ENCODE results near the gene STON1. TPM values are rescaled to one million over a fixed set of nuclear protein-coding genes. Genes with fewer than 3 reads are reported as not detected.
A peak's percentile ranks its signal among the peaks of the same experiment; 100 is the strongest.
"Not testable (repeated sequence)": the region's sequence is repeated elsewhere in the genome, so short reads cannot be mapped to it uniquely, and the experiment has no call there.

Gene STON1
- total RNA-seq, 1 experiment from 2014 or later, result 3.7 TPM

DNA sequence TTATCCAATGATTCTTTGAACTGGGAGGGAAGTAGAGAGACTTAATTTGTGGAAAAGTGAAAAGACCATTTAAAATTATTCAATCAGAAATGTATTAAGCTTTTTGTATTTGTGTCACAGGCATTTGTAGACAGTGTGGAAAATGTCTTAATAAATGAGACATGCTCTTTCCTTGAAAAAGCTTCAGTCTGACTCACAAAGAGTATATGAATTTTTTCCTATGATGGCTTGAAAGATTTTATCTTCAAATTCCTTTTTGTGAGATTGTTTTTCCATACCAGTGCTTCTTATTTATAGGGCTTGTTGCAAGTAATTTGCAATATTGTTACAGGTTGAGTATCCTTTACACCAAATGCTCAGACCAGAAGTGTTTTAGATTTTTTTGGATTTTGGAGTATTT is 39.5 kb downstream of the STON1 start:
- no peak for DNase-seq (ENCODE audit: low read depth)

DNA sequence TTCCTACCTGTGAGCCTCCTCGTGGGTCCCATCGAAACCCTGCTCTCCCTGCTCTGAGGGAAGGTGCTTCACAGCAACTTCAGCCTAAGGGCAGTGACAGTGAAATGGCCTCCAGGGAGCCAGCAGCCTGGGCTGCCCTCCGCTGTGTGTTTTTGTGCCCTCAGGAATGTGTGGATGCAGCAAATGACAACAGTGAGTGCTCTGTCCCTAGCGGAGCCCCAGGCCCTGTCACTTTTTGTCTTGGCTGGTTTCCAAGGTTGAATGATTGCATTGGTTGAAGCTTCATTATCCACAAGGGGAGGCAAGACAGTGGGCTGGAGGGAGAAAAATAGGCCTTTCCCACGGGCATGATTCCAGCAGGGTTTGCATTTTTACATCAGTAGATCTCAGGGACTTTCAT is 42.9 kb downstream of the STON1 start:
- DNase-seq (ENCODE audit: low read depth), result peak; percentile 2

- no peak for DNase-seq (ENCODE audit: low read depth)
Observed at GRCh38 chr2:48574353-48575287, 44.7 kb downstream of the STON1 start.

GRCh38 chr2:48578313-48578712 is 48.4 kb downstream of the STON1 start:
- DNase-seq (ENCODE audit: low read depth), result no peak

- DNase-seq (ENCODE audit: low read depth), result no peak
Observed at GRCh38 chr2:48583961-48584360, 54.0 kb downstream of the STON1 start.

DNA sequence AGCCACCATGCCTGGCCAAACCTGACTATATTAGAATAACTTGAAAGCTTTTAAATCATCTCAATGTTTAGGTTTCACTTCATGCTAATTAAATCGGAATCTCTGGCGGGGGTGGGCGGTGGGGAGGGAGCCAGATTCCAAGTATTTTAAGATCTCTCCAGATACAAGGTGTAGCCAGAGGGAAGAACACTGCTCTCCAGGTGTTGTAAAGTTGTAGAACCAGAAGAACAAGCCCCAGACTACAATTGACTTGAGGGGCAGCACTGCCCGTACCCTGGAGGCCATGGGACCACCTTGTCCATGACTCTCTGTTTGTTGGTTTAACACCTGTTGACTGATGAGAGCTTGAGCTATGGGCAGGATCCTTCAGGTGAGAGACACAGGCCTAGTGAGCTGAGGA is 54.6 kb downstream of the STON1 start:
- DNase-seq (ENCODE audit: low read depth), result no peak

- DNase-seq (ENCODE audit: low read depth), result no peak
Observed at GRCh38 chr2:48586433-48586832, 56.5 kb downstream of the STON1 start.

GRCh38 chr2:48587560-48587959 is 57.6 kb downstream of the STON1 start:
- DNase-seq (ENCODE audit: low read depth), result no peak

- no peak for DNase-seq (ENCODE audit: low read depth)
Observed at GRCh38 chr2:48587961-48588360, 58.0 kb downstream of the STON1 start.

DNA sequence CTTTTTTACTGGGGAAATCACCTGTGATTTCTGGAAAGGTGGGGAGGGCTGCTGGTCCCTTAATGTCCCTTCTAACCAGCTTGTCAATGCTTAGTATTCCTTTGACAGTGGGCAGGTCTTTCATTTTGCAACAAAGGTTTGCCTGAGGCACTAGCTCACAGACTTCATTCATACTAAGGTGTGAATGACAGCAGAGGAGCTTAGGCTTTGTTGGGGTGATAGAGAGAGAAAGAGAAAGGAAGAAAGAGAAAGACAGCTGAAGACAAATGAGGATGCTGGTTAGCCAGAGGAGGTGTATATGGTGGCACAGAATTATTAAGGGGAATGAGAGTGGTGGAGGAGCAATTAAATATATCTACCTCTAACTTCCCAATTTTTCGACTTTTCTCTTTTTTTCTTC is 58.8 kb downstream of the STON1 start:
- DNase-seq (ENCODE audit: low read depth), result no peak

DNA sequence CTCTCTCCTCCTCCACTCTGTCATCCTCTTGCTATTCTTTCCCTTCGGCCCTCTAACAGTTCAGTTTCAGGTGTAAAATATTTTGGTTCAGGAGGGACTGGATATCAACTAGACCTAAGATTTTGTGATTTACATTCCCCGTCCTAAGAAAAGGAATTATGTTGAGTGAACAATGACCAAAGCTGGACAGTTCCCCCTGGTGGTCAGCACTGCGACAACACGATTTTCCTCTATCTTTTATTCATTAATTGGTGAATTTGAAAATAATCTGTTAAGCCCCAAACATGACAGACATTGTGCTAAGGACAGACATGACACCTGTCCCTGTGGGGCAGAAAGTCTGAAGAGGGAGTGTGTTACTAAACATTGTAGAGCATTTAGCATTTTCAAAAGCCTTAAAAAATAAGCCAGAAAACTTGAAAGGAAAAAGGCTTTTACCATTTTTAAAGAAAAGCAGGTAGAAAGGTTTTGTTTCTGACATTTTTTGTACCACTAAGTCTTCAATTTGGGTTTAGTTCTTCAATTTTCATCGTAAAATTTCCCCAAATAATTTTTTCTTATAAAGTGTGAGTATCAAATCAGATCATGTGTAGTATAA is 59.3 kb downstream of the STON1 start:
- DNase-seq (ENCODE audit: low read depth), result peak; percentile 40

GRCh38 chr2:48590017-48590416 is 60.1 kb downstream of the STON1 start:
- DNase-seq (ENCODE audit: low read depth), result no peak

GRCh38 chr2:48592067-48592466 is 62.1 kb downstream of the STON1 start:
- no peak for DNase-seq (ENCODE audit: low read depth)

- not testable (repeated sequence) for DNase-seq (ENCODE audit: low read depth)
Observed at GRCh38 chr2:48596751-48597150, 66.8 kb downstream of the STON1 start.

GRCh38 chr2:48597492-48597891 is 67.5 kb downstream of the STON1 start:
- no peak for DNase-seq (ENCODE audit: low read depth)

GRCh38 chr2:48600204-48600813 is 70.4 kb downstream of the STON1 start:
- DNase-seq (ENCODE audit: low read depth), result peak; percentile 47

- DNase-seq (ENCODE audit: low read depth), result peak; percentile 39
Observed at GRCh38 chr2:48600917-48601316, 71.0 kb downstream of the STON1 start.

DNA sequence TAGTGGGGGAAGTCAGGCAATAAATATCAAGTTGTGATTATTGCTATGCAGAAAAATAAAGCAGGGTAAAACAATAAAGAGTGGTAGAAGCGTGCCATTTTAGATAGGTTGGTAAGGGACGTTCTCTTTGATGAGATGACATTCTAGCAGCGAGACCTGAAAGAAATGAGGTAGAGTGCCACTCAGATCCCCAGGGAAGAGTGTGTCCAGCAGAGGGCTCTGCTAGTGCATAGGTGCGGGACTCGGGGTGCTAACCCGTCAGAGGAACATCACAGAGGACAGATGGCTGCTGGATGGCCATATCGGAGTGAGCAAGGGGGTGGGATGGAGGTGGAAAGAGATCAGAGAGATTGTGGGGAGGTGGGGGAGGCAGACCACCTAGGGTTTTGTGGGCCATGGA is 71.4 kb downstream of the STON1 start:
- peak; percentile 28 for DNase-seq (ENCODE audit: low read depth)

DNA sequence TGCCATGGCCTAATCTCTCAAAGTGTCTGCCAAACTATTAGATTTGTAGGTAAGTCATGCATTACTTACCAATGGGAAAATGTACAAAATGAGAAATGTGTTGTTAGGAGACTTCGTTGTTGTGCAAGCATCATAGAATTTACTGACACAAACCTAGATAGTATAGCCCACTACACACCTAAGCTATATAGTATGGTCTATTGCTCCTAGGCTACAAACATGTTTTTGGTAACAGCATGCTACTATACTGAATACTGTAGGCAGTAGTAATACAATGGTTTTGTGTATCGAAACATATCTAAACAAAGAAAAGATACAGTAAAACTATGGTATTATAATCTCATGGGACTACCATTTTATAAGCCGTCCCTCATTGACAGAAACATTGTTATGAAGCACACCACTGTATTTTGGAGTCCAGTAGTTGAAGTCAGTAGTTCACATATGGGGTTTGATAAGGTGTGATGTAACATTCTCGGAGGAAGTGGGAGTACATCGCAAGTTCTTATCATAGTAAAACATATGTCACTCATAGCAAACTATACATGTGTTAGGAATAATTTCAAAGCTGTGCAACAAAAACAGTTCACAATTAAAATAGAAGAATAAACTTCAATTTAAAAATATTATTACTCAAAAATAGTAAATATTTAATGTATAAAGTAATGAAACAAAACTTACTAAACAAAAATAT is 75.7 kb downstream of the STON1 start:
- DNase-seq (ENCODE audit: low read depth), result no peak

DNA sequence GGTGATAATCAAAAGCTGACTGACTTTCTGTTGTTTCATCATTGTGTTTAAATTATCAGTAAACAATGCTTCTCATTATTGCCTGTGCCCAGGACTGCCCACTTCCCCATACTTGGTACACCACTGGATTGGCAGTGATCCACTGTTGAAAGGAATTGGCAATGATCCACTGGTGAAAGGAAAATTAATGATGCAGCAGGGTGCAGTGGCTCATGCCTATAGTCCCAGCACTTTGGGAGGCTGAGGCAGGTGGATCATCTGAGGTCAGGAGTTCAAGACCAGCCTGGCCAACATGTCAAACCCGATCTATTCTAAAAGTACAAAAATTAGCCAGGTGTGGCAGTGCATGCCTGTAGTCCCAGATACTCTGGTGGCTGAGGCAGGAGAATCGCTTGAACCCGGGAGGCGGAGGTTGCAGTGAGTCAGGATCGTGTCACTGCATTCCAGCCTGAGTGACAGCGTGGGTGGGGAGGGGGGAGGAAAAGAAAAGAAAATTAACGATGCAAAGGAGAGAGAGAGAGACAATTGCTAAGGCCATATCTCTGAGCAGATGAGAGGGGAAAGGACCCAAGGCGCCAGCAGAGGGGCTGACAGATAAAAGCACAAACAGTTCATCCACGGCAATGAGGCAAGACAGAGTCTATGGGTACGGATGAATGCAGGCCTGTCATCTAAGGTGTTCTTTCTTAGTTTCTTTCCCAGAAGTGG is 77.5 kb downstream of the STON1 start:
- DNase-seq (ENCODE audit: low read depth), result peak; percentile 77

GRCh38 chr2:48613211-48613610 is 83.3 kb downstream of the STON1 start:
- no peak for DNase-seq (ENCODE audit: low read depth)

DNA sequence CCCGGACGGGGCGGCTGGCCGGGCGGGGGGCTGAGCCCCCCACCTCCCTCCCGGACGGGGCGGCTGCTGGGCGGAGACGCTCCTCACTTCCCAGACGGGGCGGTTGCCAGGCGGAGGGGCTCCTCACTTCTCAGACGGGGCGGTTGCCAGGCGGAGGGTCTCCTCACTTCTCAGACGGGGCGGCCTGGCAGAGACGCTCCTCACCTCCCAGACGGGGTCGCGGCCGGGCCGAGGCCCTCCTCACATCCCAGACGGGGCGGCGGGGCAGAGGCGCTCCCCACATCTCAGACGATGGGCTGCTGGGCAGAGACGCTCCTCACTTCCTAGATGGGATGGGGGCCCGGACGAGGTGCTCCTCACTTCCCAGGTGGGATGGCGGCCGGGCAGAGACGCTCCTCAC is 84.6 kb downstream of the STON1 start:
- not testable (repeated sequence) for DNase-seq (ENCODE audit: low read depth)
